OCI-LY7 (cell line): Measurements from ENCODE around the gene NCOA7. TPM values are rescaled to one million over a fixed set of nuclear protein-coding genes. Genes with fewer than 3 reads are reported as not detected.

Experiments used
- BruUV-seq: library from RNA; stranded (reverse); fragments of 400-500 nt; replicated peaks from 2 replicates; lab custom pipeline; 2021; lab: Mats Ljungman, UMichigan
- CTCF ChIA-PET: fragments of 300-600 bp; sonication (Branson Sonifier 250); formaldehyde crosslinking; loops from one replicate; lab custom pipeline; 2022; ENCODE audit warnings: antibody characterized with exemption; ENCODE audit not compliant: unreplicated experiment; lab: Charles Lee
- POLR2A ChIA-PET: fragments of 300-600 bp; sonication (Branson Sonifier 250); formaldehyde crosslinking; loops from one replicate; lab custom pipeline; 2022; ENCODE audit warnings: antibody characterized with exemption; lab: Charles Lee
- DNase-seq: peaks from one replicate; pipeline ENCODE4 v3.0.0-alpha.2; 2015; ENCODE audit warnings: low spot score
- H2AFZ ChIP-seq: fragments of 200-600 bp; sonication (generic), shearing (Covaris generic); 2 replicates; pipeline ENCODE4 v1.6.1; 2014; ENCODE audit warnings: mild to moderate bottlenecking, antibody characterized with exemption, low read length, moderate library complexity
- H3K27ac ChIP-seq: fragments of 200-600 bp; sonication (generic); 2 replicates; pipeline ENCODE4 v1.5.1; 2014; ENCODE audit warnings: mixed run types, low read depth, mild to moderate bottlenecking, moderate library complexity, low read length, inconsistent platforms; ENCODE audit not compliant: poor library complexity, severe bottlenecking
- H3K36me3 ChIP-seq: fragments of 200-600 bp; sonication (generic); 2 replicates; pipeline ENCODE4 v1.6.1; 2014; ENCODE audit warnings: mild to moderate bottlenecking, antibody characterized with exemption, low read length, moderate library complexity, mixed read lengths; ENCODE audit not compliant: insufficient read depth
- H3K4me1 ChIP-seq: fragments of 200-600 bp; sonication (generic); 2 replicates; pipeline ENCODE4 v1.5.1; 2014; ENCODE audit warnings: mild to moderate bottlenecking, low read length; ENCODE audit not compliant: insufficient read depth, poor library complexity, severe bottlenecking
- H3K4me2 ChIP-seq: fragments of 200-600 bp; sonication (generic); 2 replicates; pipeline ENCODE4 v1.6.1; 2014; ENCODE audit warnings: mild to moderate bottlenecking, low read length
- H3K4me3 ChIP-seq: fragments of 200-600 bp; sonication (generic); 2 replicates; pipeline ENCODE4 v1.5.1; 2014; ENCODE audit warnings: mild to moderate bottlenecking, low read depth, low read length; ENCODE audit not compliant: poor library complexity, severe bottlenecking
- H3K79me2 ChIP-seq: fragments of 200-600 bp; sonication (generic); 2 replicates; pipeline ENCODE4 v1.6.1; 2016; ENCODE audit warnings: low read depth, mild to moderate bottlenecking, low read length, moderate library complexity, mixed read lengths; ENCODE audit not compliant: insufficient read depth
- H3K9me2 ChIP-seq: fragments of 200-600 bp; sonication (generic); 2 replicates; pipeline ENCODE4 v1.6.1; 2016; ENCODE audit warnings: mild to moderate bottlenecking, low read length, mixed read lengths; ENCODE audit not compliant: insufficient read depth
- H3K9me3 ChIP-seq: fragments of 200-600 bp; sonication (generic); 2 replicates; pipeline ENCODE4 v1.6.1; 2014; ENCODE audit warnings: mild to moderate bottlenecking, mixed run types, low read length, mixed read lengths
- H4K20me1 ChIP-seq: fragments of 200-600 bp; sonication (generic); 2 replicates; pipeline ENCODE4 v1.6.1; 2014; ENCODE audit warnings: mild to moderate bottlenecking, antibody characterized with exemption, low read length, moderate library complexity, mixed read lengths; ENCODE audit not compliant: insufficient read depth
- CTCF ChIP-seq: fragments of 200-600 bp; sonication (generic); conservative IDR thresholded peaks from 2 replicates; pipeline ENCODE4 v1.5.1; 2014; ENCODE audit warnings: mild to moderate bottlenecking, antibody characterized with exemption, low read length, moderate library complexity, mixed read lengths
- EZH2phosphoT487 ChIP-seq: fragments of 200-600 bp; sonication (generic); IDR thresholded peaks from 2 replicates; pipeline ENCODE4 v1.6.1; 2018; ENCODE audit warnings: low read depth, borderline replicate concordance, mild to moderate bottlenecking, mixed run types, antibody characterized with exemption, low read length, moderate library complexity, mixed read lengths
- intact Hi-C: fragments of 100-400 bp; cut with micrococcal nuclease; formaldehyde crosslinking; loops from one replicate; pipeline ENCODE4 v1.10.0; 2022; ENCODE audit not compliant: unreplicated experiment
- total RNA-seq, 2 experiments: library from RNA; depleted of rRNA in 1 of 2; stranded (reverse); fragments of >200 nt in 1 of 2; shearing (Covaris generic) in 1 of 2; gene quantifications; 2 replicates each; pipeline ENCODE4 v1.2.3, GENCODE V29; 2014 to 2022

Gene NCOA7
- total RNA-seq, 2 experiments from 2014 or later, result 14.8 to 52.2 TPM

- peaks cover 99% of the 10 kb centered on the region for H3K4me1 ChIP-seq
Measured at GRCh38 chr6:125806813-125807212, 16.1 kb downstream of the NCOA7 start.

GRCh38 chr6:125807293-125807692 lies 16.5 kb downstream of the NCOA7 start:
- no peak for TF ChIP-seq CTCF
- TF ChIP-seq EZH2phosphoT487, result no peak
- no peaks in the 10 kb centered on the region for H3K9me3 ChIP-seq
- H2AFZ ChIP-seq, result no peak overlapping the region
- peaks cover 86% of the 10 kb centered on the region; the same call in 1 of the 2 replicates for H3K79me2 ChIP-seq
- peaks cover 99% of the 10 kb centered on the region for H3K4me1 ChIP-seq
- CTCF ChIA-PET, result no interaction called here
- POLR2A ChIA-PET, result interaction anchor here (0.6 to 5.1 kb wide), 7 partner anchors 9 to 104 kb away, joined by 3 to 28 read pairs (median 5); partner anchors contain the start of gene NCOA7
- DNase-seq, result no peak
- peak overlapping the region; percentile 77 for H3K4me2 ChIP-seq
- H4K20me1 ChIP-seq, result no peaks in the 10 kb centered on the region
- H3K9me2 ChIP-seq, result no peaks in the 10 kb centered on the region
- peak overlapping the region; percentile 10 for H3K27ac ChIP-seq
- intact Hi-C loops, result no loop called here
- BruUV-seq, result no TSS peak
- no peak overlapping the region for H3K4me3 ChIP-seq
- H3K36me3 ChIP-seq, result peaks cover 14% of the 10 kb centered on the region

More at GRCh38 chr6:125806813-125807212, 16.1 kb downstream of the NCOA7 start:
- Histone ChIP-seq H3K9me3 (no peaks in the 10 kb centered on the region), H4K20me1 (no peaks in the 10 kb centered on the region), H3K4me2 (peak overlapping the region; percentile 77), H3K27ac (peak overlapping the region; percentile 10), H3K36me3 (peaks cover 17% of the 10 kb centered on the region), H3K4me3 (no peak overlapping the region), H3K9me2 (no peaks in the 10 kb centered on the region), H2AFZ (no peak overlapping the region), H3K79me2 (peaks cover 86% of the 10 kb centered on the region; the same call in 1 of the 2 replicates)
- ChIA-PET CTCF (no interaction called here), POLR2A (interaction anchor here (0.6 to 5.1 kb wide), 6 partner anchors 9 to 105 kb away, joined by 3 to 28 read pairs (median 8); partner anchors contain the start of gene NCOA7)
- TF ChIP-seq EZH2phosphoT487 (no peak), CTCF (no peak)
- no TSS peak for BruUV-seq
- intact Hi-C loops, result no loop called here
- peak; percentile 36 for DNase-seq

- ChIA-PET POLR2A (interaction anchor here (0.6 to 5.1 kb wide), 9 partner anchors 10 to 1627 kb away, joined by 3 to 28 read pairs (median 5); partner anchors contain the start of gene NCOA7), CTCF (interaction anchor here (0.8 kb wide), 1 partner anchor 9 kb away, joined by 3 read pairs; no protein-coding TSS in a partner anchor)
- Histone ChIP-seq H3K27ac (peak overlapping the region; percentile 71), H3K79me2 (peaks cover 86% of the 10 kb centered on the region; the same call in 1 of the 2 replicates), H3K9me2 (no peaks in the 10 kb centered on the region), H3K4me2 (peak overlapping the region; percentile 77), H2AFZ (no peak overlapping the region), H3K4me3 (no peak overlapping the region), H3K9me3 (no peaks in the 10 kb centered on the region), H3K36me3 (peaks cover 17% of the 10 kb centered on the region), H3K4me1 (peaks cover 99% of the 10 kb centered on the region), H4K20me1 (no peaks in the 10 kb centered on the region)
- no TSS peak for BruUV-seq
- no peak for DNase-seq
- TF ChIP-seq EZH2phosphoT487, result no peak
- no peak for TF ChIP-seq CTCF
- intact Hi-C loops, result no loop called here
Measured at GRCh38 chr6:125808060-125808459, 17.3 kb downstream of the NCOA7 start.
